Mucosa of rectum (tissue), 2 donors: ENCODE measurements around the gene MAMDC4.
A peak's percentile ranks its signal among the peaks of the same experiment; 100 is the strongest.

Source experiments
- H3K27ac ChIP-seq, 2 donors: one replicate each; pipeline ENCODE4 v1.7.0; 2013; ENCODE audit warnings: inconsistent platforms in 2 of 2, low read depth in 2 of 2, low read length in 2 of 2
- H3K27me3 ChIP-seq, 2 donors: one replicate each; pipeline ENCODE4 v1.7.0; 2013; ENCODE audit warnings: low read length in 2 of 2; ENCODE audit not compliant: control insufficient read depth in 2 of 2, insufficient read depth in 2 of 2
- H3K36me3 ChIP-seq, 2 donors: one replicate each; pipeline ENCODE4 v1.7.0; 2013; ENCODE audit warnings: low read length in 2 of 2; ENCODE audit not compliant: control insufficient read depth in 2 of 2, insufficient read depth in 2 of 2
- H3K4me1 ChIP-seq, 2 donors: one replicate each; pipeline ENCODE4 v1.7.0; 2013; ENCODE audit warnings: low read length in 2 of 2, mild to moderate bottlenecking in 1 of 2; ENCODE audit not compliant: control insufficient read depth in 2 of 2, insufficient read depth in 2 of 2
- H3K4me3 ChIP-seq, 2 donors: one replicate each; pipeline ENCODE4 v1.7.0; 2013; ENCODE audit warnings: low read length in 2 of 2
- H3K9ac ChIP-seq, 2 donors: one replicate each; pipeline ENCODE4 v1.7.0; 2013; ENCODE audit warnings: low read length in 2 of 2, low read depth in 1 of 2, mild to moderate bottlenecking in 1 of 2
- H3K9me3 ChIP-seq, 2 donors: one replicate each; pipeline ENCODE4 v1.7.0; 2013; ENCODE audit warnings: low read length in 2 of 2; ENCODE audit not compliant: control insufficient read depth in 2 of 2
- donor health status: healthy.
- donor health status: Normal muscosa, but diverticular disease.

The MAMDC4 gene

DNA sequence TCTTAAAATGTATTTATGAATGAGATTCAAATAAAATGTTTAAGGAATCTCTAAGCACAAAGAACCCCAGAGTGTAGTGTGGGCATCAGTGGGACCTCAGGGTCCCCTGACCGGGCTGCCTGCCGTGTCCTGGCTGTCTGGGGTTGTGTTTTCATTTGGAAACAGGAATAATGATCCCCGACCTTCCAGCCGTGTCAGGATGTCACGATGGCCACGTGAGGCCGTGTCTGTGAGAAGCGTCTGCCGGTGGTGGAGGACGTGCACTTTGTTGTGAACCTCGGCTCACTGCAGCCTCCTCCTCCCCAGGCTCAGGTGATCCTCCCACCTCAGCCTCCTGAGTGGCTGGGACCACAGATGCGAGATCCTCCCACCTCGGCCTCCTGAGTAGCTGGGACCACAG lies 38.5 kb downstream of the MAMDC4 start:
- H3K27me3 ChIP-seq: no peaks in the 10 kb centered on the region
- no peak overlapping the region for H3K27ac ChIP-seq
- H3K4me3 ChIP-seq: no peak overlapping the region
- no peaks in the 10 kb centered on the region for H3K9me3 ChIP-seq
- peaks cover 7 to 10% of the 10 kb centered on the region in 2 donors for H3K4me1 ChIP-seq
- no peak overlapping the region for H3K9ac ChIP-seq
- peaks cover 2 to 17% of the 10 kb centered on the region in 2 donors for H3K36me3 ChIP-seq

DNA sequence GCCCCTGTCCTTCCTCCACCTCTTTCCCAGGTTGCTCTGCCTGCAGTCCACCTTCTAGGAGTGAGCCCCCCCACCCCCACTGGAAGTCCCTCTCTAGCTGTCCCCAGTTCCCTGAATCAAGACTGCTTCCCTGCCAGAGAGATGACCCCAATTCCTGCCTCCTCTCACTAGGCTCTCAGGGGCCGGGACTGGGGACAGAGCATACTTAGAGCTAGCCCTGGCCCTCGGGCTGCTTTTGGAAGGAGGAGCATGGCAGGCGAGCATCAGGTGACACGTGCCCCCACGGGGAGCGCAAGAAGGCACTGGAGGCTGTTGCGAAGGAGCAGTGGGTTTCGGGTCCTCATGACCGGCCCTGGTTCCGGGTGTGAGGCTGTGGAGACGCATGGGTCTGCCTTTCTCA lies 43.9 kb downstream of the MAMDC4 start:
- no peaks in the 10 kb centered on the region for H3K27me3 ChIP-seq
- H3K9me3 ChIP-seq: no peaks in the 10 kb centered on the region
- peak overlapping the region in 1 of 2 donors; percentile 6 for H3K9ac ChIP-seq
- H3K36me3 ChIP-seq: peaks cover 8 to 23% of the 10 kb centered on the region in 2 donors
- H3K4me3 ChIP-seq: no peak overlapping the region
- no peak overlapping the region for H3K27ac ChIP-seq
- peaks cover 22 to 29% of the 10 kb centered on the region in 2 donors for H3K4me1 ChIP-seq

DNA sequence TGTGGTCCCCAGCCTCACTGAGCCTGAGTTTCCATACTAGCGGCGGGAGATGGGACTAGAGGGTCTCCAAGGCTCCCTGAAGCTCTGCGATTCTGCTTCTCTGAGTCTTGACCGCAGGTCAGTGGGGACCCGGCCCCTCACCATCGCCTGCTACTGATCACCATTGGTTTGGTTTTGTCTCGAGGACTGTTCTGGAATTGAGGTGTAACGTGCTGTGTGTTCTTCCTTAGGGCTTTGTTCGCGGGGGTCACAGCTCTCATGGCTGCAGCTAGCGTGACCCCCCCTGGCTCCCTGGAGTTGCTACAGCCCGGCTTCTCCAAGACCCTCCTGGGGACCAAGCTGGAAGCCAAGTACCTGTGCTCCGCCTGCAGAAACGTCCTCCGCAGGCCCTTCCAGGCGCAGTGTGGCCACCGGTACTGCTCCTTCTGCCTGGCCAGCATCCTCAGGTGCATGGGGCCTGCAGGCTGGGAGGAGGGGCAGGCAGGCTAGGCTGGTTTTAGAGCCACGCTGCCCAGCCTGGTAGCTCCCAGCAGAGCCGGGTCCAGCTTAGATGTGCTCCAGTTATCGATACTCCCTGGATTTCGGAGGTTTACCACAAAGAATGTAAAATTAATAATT lies 46.4 kb downstream of the MAMDC4 start:
- Histone ChIP-seq H3K27ac (peak overlapping the region; percentile 37 to 45), H3K4me1 (peaks cover 46 to 55% of the 10 kb centered on the region in 2 donors), H3K27me3 (no peaks in the 10 kb centered on the region), H3K9me3 (no peaks in the 10 kb centered on the region), H3K9ac (no peak overlapping the region), H3K36me3 (peaks cover 8 to 18% of the 10 kb centered on the region in 2 donors), H3K4me3 (no peak overlapping the region)

GRCh38 chr9:136899196-136899595 lies 47.0 kb downstream of the MAMDC4 start:
- H3K9me3 ChIP-seq: no peaks in the 10 kb centered on the region
- H3K9ac ChIP-seq: no peak overlapping the region
- peaks cover 8 to 18% of the 10 kb centered on the region in 2 donors for H3K36me3 ChIP-seq
- no peak overlapping the region for H3K4me3 ChIP-seq
- H3K27ac ChIP-seq: peak overlapping the region; percentile 48 to 79
- H3K4me1 ChIP-seq: peaks cover 46 to 55% of the 10 kb centered on the region in 2 donors
- no peaks in the 10 kb centered on the region for H3K27me3 ChIP-seq

GRCh38 chr9:136900556-136900955 lies 48.4 kb downstream of the MAMDC4 start:
- Histone ChIP-seq H3K9ac (peak overlapping the region; percentile 31 to 34), H3K36me3 (peaks cover 8 to 15% of the 10 kb centered on the region in 2 donors), H3K9me3 (no peaks in the 10 kb centered on the region), H3K27me3 (no peaks in the 10 kb centered on the region), H3K27ac (peak overlapping the region; percentile 84 to 97), H3K4me1 (peaks cover 44 to 55% of the 10 kb centered on the region in 2 donors), H3K4me3 (no peak overlapping the region)

- Histone ChIP-seq H3K9me3 (no peaks in the 10 kb centered on the region), H3K27me3 (no peaks in the 10 kb centered on the region), H3K4me1 (peaks cover 44 to 55% of the 10 kb centered on the region in 2 donors), H3K36me3 (peaks cover 8 to 15% of the 10 kb centered on the region in 2 donors), H3K4me3 (peak overlapping the region in 1 of 2 donors; percentile 67), H3K9ac (peak overlapping the region; percentile 31 to 72), H3K27ac (peak overlapping the region; percentile 84 to 97)
Observed at GRCh38 chr9:136900988-136901515, 48.9 kb downstream of the MAMDC4 start.

- no peaks in the 10 kb centered on the region for H3K9me3 ChIP-seq
- peaks cover 11 to 15% of the 10 kb centered on the region in 2 donors for H3K36me3 ChIP-seq
- H3K27me3 ChIP-seq: no peaks in the 10 kb centered on the region
- H3K4me1 ChIP-seq: peaks cover 44 to 52% of the 10 kb centered on the region in 2 donors
- H3K9ac ChIP-seq: peak overlapping the region; percentile 31 to 72
- H3K27ac ChIP-seq: peak overlapping the region; percentile 84 to 97
- H3K4me3 ChIP-seq: peak overlapping the region; percentile 30 to 67
Observed at GRCh38 chr9:136901516-136902258, 49.5 kb downstream of the MAMDC4 start.

GRCh38 chr9:136902259-136902821 lies 50.2 kb downstream of the MAMDC4 start:
- Histone ChIP-seq H3K27ac (peak overlapping the region; percentile 84 to 97), H3K4me1 (peaks cover 44 to 52% of the 10 kb centered on the region in 2 donors), H3K36me3 (peaks cover 14 to 21% of the 10 kb centered on the region in 2 donors), H3K27me3 (no peaks in the 10 kb centered on the region), H3K9me3 (no peaks in the 10 kb centered on the region), H3K9ac (peak overlapping the region; percentile 31 to 72), H3K4me3 (peak overlapping the region; percentile 30 to 67)

GRCh38 chr9:136903041-136903554 lies 51.0 kb downstream of the MAMDC4 start:
- H3K4me1 ChIP-seq: peaks cover 44 to 52% of the 10 kb centered on the region in 2 donors
- peak overlapping the region; percentile 31 to 72 for H3K9ac ChIP-seq
- H3K27ac ChIP-seq: peak overlapping the region; percentile 84 to 97
- peaks cover 19 to 29% of the 10 kb centered on the region in 2 donors for H3K36me3 ChIP-seq
- H3K4me3 ChIP-seq: no peak overlapping the region
- no peaks in the 10 kb centered on the region for H3K27me3 ChIP-seq
- H3K9me3 ChIP-seq: no peaks in the 10 kb centered on the region
